ENCODE data around the gene WNT7B. TPM values are rescaled to one million over a fixed set of nuclear protein-coding genes. Genes with fewer than 3 reads are reported as not detected.

Gene WNT7B
- total and polyA plus RNA-seq, 2 of the 8 experiments (the other 6 are each of a cell fraction or from before 2014, with no cell fraction given), result 0.14 to 0.24 TPM

- ChIA-PET POLR2A (ENCODE audit: partially characterized antibody) (no interaction called here), CTCF (ENCODE audit: partially characterized antibody) (interaction anchor here (1.7 to 2.6 kb wide), 2 partner anchors 10 to 17 kb away, joined by 8 to 17 read pairs; no protein-coding TSS in a partner anchor)
- Histone ChIP-seq H3K14ac (ENCODE audit: insufficient read length) (no peak overlapping the region), H4K91ac (replicated peaks; ENCODE audit: insufficient read length, low read length) (no peak overlapping the region), H3K4me2 (ENCODE audit: insufficient read depth in 1 of 2, low read depth in 2 of 2, low read length in 2 of 2) (no peak overlapping the region), H4K5ac (ENCODE audit: insufficient read length, low read depth, low read length) (no peak overlapping the region), H3K79me1 (ENCODE audit: low read depth, low read length) (no peaks in the 10 kb centered on the region), H2AFZ (ENCODE audit: low read length) (no peak overlapping the region), H2BK15ac (ENCODE audit: low read length) (no peak overlapping the region), H3K27ac (ENCODE audit: low read depth, low read length) (no peak overlapping the region), H3K27me3 (replicated peaks in 1 of 4; ENCODE audit: control insufficient read depth in 3 of 4, extremely low read depth in 1 of 4, insufficient read depth in 3 of 4, low read length in 3 of 4) (peaks cover 8 to 39% (median 29%) of the 10 kb centered on the region in 4 experiments), H3K56ac (replicated peaks; ENCODE audit: insufficient read length, low read depth, low read length) (no peak overlapping the region), H2BK5ac (ENCODE audit: low read depth, low read length) (no peak overlapping the region), H3K9ac (replicated peaks in 1 of 4; ENCODE audit: extremely low read depth in 1 of 4, low read depth in 3 of 4, low read length in 3 of 4) (no peak overlapping the region), H2AK5ac (ENCODE audit: low read depth, low read length) (no peak overlapping the region), H3K36me3 (ENCODE audit: control insufficient read depth in 2 of 4, insufficient read depth in 4 of 4, low read length in 3 of 4) (no peaks in the 10 kb centered on the region), H3K4me3 (ENCODE audit: extremely low read depth in 1 of 4, insufficient read depth in 2 of 4, low read depth in 3 of 4, low read length in 4 of 4) (no peak overlapping the region), H3K4ac (replicated peaks; ENCODE audit: insufficient read length, low read depth, low read length) (no peak overlapping the region), H3K23me2 (ENCODE audit: low read depth, low read length) (peaks cover 4% of the 10 kb centered on the region; the same call in 1 of the 2 replicates), H4K20me1 (replicated peaks in 1 of 2; ENCODE audit: control insufficient read depth in 1 of 2, insufficient read depth in 2 of 2, low read length in 2 of 2) (no peaks in the 10 kb centered on the region), H2BK20ac (ENCODE audit: low read length) (no peak overlapping the region), H3K9me3 (ENCODE audit: insufficient read depth in 2 of 2, low read depth in 1 of 2, low read length in 1 of 2) (no peaks in the 10 kb centered on the region), H4K8ac (ENCODE audit: extremely low read depth, insufficient read depth, low read length) (no peak overlapping the region), H3K79me2 (ENCODE audit: control insufficient read depth in 1 of 2, insufficient read depth in 2 of 2, low read length in 2 of 2) (no peaks in the 10 kb centered on the region), H3K4me1 (replicated peaks in 1 of 4; ENCODE audit: control insufficient read depth in 3 of 4, insufficient read depth in 4 of 4, low read length in 3 of 4) (peaks cover 0 to 8% (median 1%) of the 10 kb centered on the region in 4 experiments; a peak in 3 of 7 replicates), H3K18ac (ENCODE audit: extremely low read depth, low read length) (no peak overlapping the region), H2BK12ac (ENCODE audit: low read depth, low read length) (no peak overlapping the region), H3K23ac (ENCODE audit: insufficient read length) (no peak overlapping the region), H2BK120ac (replicated peaks; ENCODE audit: low read depth, low read length) (no peak overlapping the region)
- DNase-seq (ENCODE audit: low read depth in 1 of 2, low spot score in 2 of 2) (no peak), FAIRE-seq (no peak)
- 91% methylated on average over 10 of the region's 10 CpGs; no CpG with 5 or more reads in 1 of the 2 experiments for WGBS, 2 experiments (ENCODE audit: extremely low coverage in 1 of 2, insufficient coverage in 1 of 2, insufficient read length in 1 of 2, insufficient replicate concordance in 2 of 2, low coverage in 1 of 2, low lambda C conversion rate in 2 of 2, missing lambda C conversion rate in 1 of 2)
- TF ChIP-seq RFX5 (IDR thresholded peaks at IDR 0.05; ENCODE audit: borderline replicate concordance, low read depth, low read length), result no peak
- TF ChIP-seq, protein P1, sequence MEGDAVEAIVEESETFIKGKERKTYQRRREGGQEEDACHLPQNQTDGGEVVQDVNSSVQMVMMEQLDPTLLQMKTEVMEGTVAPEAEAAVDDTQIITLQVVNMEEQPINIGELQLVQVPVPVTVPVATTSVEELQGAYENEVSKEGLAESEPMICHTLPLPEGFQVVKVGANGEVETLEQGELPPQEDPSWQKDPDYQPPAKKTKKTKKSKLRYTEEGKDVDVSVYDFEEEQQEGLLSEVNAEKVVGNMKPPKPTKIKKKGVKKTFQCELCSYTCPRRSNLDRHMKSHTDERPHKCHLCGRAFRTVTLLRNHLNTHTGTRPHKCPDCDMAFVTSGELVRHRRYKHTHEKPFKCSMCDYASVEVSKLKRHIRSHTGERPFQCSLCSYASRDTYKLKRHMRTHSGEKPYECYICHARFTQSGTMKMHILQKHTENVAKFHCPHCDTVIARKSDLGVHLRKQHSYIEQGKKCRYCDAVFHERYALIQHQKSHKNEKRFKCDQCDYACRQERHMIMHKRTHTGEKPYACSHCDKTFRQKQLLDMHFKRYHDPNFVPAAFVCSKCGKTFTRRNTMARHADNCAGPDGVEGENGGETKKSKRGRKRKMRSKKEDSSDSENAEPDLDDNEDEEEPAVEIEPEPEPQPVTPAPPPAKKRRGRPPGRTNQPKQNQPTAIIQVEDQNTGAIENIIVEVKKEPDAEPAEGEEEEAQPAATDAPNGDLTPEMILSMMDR (IDR thresholded peaks at IDR 0.05; ENCODE audit: control extremely low read depth in 1 of 3, insufficient read depth in 1 of 3, low read depth in 1 of 3, low read length in 3 of 3), result no peak
- no peak for TF ChIP-seq SP4 (IDR thresholded peaks at IDR 0.05; ENCODE audit: low read length)
- TF ChIP-seq POU5F1 (IDR thresholded peaks at IDR 0.05; ENCODE audit: low read depth, low read length), result no peak
These were observed 46.0 kb upstream of the WNT7B start for GRCh38 chr22:46022881-46023512.
